Effector memory CD4-positive, alpha-beta T cell (primary cell): ENCODE results near the gene TBC1D5.
"Not testable (repeated sequence)": the region's sequence is repeated elsewhere in the genome, so short reads cannot be mapped to it uniquely, and the experiment has no call there.

ENCODE experiments used
- DNase-seq, 3 donors: peaks; one replicate each; pipeline ENCODE4 v3.0.0-alpha.2; 2020
- H3K27ac ChIP-seq: 2 replicates; pipeline ENCODE4 v1.7.0; 2013; ENCODE audit warnings: mild to moderate bottlenecking, low read length, moderate library complexity; ENCODE audit not compliant: insufficient read depth, poor library complexity, severe bottlenecking
- H3K27me3 ChIP-seq: replicated peaks from 2 replicates; pipeline ENCODE4 v1.7.0; 2013; ENCODE audit warnings: mild to moderate bottlenecking, low read length; ENCODE audit not compliant: insufficient read depth, control insufficient read depth, poor library complexity, severe bottlenecking
- H3K36me3 ChIP-seq: 2 replicates; pipeline ENCODE4 v1.7.0; 2013; ENCODE audit warnings: mild to moderate bottlenecking, low read length, moderate library complexity; ENCODE audit not compliant: control insufficient read depth, insufficient read depth
- H3K4me1 ChIP-seq: 2 replicates; pipeline ENCODE4 v1.7.0; 2013; ENCODE audit warnings: low read length, mild to moderate bottlenecking; ENCODE audit not compliant: control insufficient read depth, insufficient read depth, poor library complexity, severe bottlenecking
- H3K4me3 ChIP-seq: 2 replicates; pipeline ENCODE4 v1.7.0; 2013; ENCODE audit warnings: low read length, low read depth, mild to moderate bottlenecking; ENCODE audit not compliant: insufficient read depth, poor library complexity, severe bottlenecking
- H3K9me3 ChIP-seq: 2 replicates; pipeline ENCODE4 v1.7.0; 2013; ENCODE audit warnings: mild to moderate bottlenecking, low read length, moderate library complexity; ENCODE audit not compliant: control insufficient read depth

Gene TBC1D5

DNA sequence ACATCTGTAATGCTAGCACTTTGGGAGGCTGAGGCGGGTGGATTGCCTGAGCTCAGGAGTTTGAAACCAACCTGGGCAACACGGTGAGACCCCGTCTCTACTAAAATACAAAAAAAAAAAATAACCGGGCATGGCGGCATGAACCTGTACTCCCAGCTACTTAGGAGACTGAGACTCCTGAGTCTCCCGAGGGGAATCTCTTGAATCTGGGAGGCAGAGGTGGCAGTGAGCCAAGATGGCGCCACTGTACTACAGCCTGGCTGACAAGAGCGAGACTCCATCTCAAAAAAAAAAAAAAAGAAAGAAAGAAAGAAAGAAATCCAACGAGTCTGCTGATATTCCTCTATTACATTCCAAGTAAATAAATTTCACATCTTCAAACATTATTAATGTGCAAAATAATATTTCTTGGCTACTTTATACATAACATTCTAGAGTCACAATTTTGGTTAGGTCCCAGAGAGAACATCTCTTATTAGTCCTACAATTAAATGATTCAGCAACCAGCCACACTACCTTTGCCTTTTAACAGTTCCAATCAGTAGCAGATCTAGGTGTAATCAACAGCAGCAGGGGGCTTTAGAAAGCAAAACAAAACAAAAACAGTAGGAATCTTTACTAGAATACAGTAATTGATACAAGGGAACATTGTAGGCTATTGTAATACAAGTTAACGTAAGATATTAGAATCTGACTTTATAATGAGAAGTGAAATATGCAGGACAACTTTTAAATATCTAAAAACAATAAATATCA lies 195.8 kb downstream of the TBC1D5 start:
- H3K27ac ChIP-seq = no peak overlapping the region
- H3K4me1 ChIP-seq = no peaks in the 10 kb centered on the region
- no peaks in the 10 kb centered on the region for H3K36me3 ChIP-seq
- H3K9me3 ChIP-seq = no peaks in the 10 kb centered on the region
- no peaks in the 10 kb centered on the region for H3K27me3 ChIP-seq
- H3K4me3 ChIP-seq = no peak overlapping the region
- no peak for DNase-seq

GRCh38 chr3:17544632-17545031 lies 197.8 kb downstream of the TBC1D5 start:
- no peak for DNase-seq
- no peaks in the 10 kb centered on the region for H3K36me3 ChIP-seq
- H3K9me3 ChIP-seq = no peaks in the 10 kb centered on the region
- no peak overlapping the region for H3K4me3 ChIP-seq
- H3K27ac ChIP-seq = no peak overlapping the region
- no peaks in the 10 kb centered on the region for H3K27me3 ChIP-seq
- H3K4me1 ChIP-seq = no peaks in the 10 kb centered on the region

DNA sequence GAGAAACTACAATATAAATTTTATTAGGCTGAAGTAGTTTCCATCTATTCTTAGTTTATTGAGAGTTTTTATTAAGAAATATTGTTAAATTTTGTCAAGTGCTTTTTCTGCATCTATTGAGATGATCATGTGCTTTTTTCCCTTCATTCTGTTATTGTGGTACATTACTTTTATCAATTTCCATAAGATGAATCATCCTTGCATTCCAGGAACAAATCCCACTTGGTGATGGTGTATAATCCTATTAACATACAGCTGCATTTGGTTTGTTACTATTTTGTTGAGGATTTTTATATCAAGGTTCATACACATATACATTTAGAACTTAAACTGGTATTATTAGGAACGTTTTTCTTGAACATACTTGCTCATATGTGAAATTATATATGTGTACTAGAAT lies 199.8 kb downstream of the TBC1D5 start:
- Histone ChIP-seq H3K9me3 (no peaks in the 10 kb centered on the region), H3K4me1 (no peaks in the 10 kb centered on the region), H3K4me3 (no peak overlapping the region), H3K27ac (no peak overlapping the region), H3K27me3 (no peaks in the 10 kb centered on the region), H3K36me3 (no peaks in the 10 kb centered on the region)
- no peak for DNase-seq

DNA sequence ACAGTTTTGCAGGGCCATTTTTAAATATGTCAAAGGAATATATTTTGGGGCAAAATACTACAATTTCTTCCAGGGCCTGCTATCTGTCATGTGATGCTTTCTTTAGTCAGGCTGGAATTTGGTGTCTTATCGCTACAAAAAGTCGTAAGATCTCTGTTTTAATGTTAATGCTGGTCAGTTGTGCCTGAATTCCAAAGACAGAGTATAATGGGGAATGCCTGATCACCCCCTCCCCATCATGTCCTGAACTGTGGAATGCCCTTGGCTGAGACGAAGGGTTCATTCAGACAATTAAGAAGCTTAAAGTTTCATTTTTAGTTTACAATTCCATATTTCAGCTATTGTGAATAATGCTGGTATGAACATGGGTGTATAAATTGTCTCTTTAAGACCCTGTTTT lies 203.0 kb downstream of the TBC1D5 start:
- Histone ChIP-seq H3K27me3 (no peaks in the 10 kb centered on the region), H3K4me1 (no peaks in the 10 kb centered on the region), H3K4me3 (no peak overlapping the region), H3K27ac (no peak overlapping the region), H3K9me3 (no peaks in the 10 kb centered on the region), H3K36me3 (no peaks in the 10 kb centered on the region)
- no peak for DNase-seq

DNA sequence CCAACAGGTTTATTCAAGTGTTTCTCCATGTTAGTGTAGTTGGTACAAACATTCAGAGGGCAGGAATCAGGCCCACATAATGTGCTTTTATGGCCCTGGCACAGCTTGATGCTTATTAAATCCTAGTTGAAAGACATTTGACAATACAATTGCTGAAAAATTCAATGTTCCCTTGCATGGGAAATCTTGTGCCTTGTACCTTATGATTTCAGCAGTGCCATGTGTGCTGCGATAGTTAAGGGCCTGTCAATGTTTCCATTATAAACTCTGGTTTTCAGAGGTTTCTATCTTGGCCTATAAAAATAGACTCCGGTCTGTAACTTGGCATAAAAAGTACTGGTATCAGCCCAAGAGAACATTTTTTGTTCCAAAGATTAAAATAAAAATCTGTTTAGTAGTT lies 207.2 kb downstream of the TBC1D5 start:
- Histone ChIP-seq H3K4me3 (no peak overlapping the region), H3K4me1 (no peaks in the 10 kb centered on the region), H3K27me3 (no peaks in the 10 kb centered on the region), H3K9me3 (no peaks in the 10 kb centered on the region), H3K27ac (no peak overlapping the region), H3K36me3 (no peaks in the 10 kb centered on the region)
- DNase-seq = no peak

DNA sequence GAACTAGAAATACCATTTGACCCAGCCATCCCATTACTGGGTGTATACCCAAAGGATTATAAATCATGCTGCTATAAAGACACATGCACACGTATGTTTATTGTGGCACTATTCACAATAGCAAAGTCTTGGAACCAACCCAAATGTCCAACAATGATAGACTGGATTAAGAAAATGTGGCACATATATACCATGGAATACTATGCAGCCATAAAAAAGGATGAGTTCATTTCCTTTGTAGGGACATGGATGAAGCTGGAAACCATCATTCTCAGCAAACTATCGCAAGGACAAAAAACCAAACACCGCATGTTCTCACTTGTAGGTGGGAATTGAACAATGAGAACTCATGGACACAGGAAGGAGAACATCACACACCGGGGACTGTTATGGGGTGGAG lies 210.0 kb downstream of the TBC1D5 start:
- H3K9me3 ChIP-seq, H3K4me3 ChIP-seq, H3K27ac ChIP-seq, H3K36me3 ChIP-seq, DNase-seq, H3K27me3 ChIP-seq, H3K4me1 ChIP-seq: not testable (repeated sequence)

- Histone ChIP-seq H3K27ac (no peak overlapping the region), H3K27me3 (no peaks in the 10 kb centered on the region), H3K36me3 (no peaks in the 10 kb centered on the region), H3K9me3 (no peaks in the 10 kb centered on the region), H3K4me1 (no peaks in the 10 kb centered on the region), H3K4me3 (no peak overlapping the region)
- DNase-seq = no peak
These were observed 212.8 kb downstream of the TBC1D5 start for GRCh38 chr3:17529677-17530076.

DNA sequence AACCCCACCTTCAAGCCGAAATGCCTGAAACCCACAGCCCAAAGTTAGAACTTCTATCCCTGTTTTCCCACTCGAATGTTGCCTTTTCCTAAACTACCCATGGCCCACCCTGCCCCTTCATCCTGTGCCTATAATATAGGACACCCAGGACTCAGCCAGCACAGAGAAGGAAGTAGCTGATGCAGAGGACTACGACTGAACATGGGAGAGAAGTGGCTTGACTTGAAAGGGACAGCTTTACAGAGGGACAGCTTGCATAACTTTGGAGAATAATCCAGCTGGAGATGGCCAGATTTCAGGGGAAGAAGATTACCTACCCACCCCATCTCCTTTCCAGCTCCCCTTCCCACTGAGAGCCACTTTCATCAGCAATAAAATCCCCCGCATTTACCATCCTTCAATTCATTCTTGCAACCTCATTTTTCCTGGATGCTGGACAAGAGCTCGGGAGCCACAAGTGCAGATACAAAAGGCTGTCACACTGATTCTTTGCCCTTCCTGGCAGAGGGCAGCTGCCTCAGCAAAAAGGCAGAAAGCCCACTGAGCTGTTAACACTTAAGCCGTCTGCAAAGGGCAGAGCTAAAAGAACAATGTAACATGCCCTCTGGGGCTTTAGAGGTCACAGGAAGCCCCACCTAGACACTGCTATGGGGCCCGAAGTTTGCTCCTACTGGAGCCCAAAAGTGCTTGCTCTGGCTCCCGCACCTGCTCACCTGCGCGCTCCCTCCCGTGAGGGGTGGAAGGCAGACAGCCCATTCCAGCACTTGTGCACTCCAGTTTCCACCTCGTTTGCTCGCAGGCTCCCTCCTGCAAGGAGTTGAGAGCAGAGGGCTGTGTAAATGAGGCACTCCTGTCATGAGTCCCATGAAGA lies 224.0 kb downstream of the TBC1D5 start:
- no peak for DNase-seq
- Histone ChIP-seq H3K4me3 (no peak overlapping the region), H3K9me3 (no peaks in the 10 kb centered on the region), H3K36me3 (no peaks in the 10 kb centered on the region), H3K27me3 (no peaks in the 10 kb centered on the region), H3K27ac (no peak overlapping the region), H3K4me1 (no peaks in the 10 kb centered on the region)

DNA sequence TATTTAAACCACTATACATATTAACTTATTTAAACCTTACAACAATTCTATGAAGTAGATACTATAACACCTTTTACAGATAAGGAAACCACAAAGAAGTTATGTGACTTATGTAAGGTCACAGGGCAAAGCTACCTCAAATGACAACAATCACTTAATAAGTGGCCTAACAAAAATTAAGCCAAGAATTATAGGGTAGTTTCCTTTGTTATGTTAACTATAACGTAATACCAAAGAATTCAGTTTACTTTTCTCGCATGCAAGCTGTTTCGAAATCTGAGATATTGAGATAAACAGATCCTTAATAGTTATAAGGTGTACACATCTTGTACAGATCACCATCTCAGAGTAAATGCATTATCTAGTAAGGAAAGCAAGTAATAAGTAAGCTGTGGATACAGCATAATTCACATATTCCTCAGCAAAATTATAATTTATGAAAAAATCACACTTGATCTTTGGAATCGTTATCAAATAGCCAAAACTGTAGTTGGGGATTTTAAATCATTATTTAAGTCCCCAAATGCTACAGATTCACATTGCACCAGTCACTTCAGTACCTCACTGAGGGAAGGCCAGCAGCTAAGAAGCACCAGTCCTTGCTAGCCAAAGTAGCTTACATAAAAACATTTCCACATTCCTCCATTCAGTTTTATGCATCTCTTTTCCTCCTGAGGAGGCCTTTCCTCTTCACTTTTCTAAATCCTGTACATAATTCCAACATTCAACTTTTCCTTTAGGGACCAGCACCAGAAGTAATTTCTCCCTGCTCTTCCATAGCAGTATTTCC lies 226.8 kb downstream of the TBC1D5 start:
- Histone ChIP-seq H3K27me3 (no peaks in the 10 kb centered on the region), H3K4me1 (no peaks in the 10 kb centered on the region), H3K27ac (no peak overlapping the region), H3K36me3 (no peaks in the 10 kb centered on the region), H3K4me3 (no peak overlapping the region), H3K9me3 (no peaks in the 10 kb centered on the region)
- no peak for DNase-seq

GRCh38 chr3:17514597-17514996 lies 227.8 kb downstream of the TBC1D5 start:
- H3K4me1 ChIP-seq = no peaks in the 10 kb centered on the region
- no peak overlapping the region for H3K4me3 ChIP-seq
- H3K36me3 ChIP-seq = no peaks in the 10 kb centered on the region
- DNase-seq = no peak
- no peaks in the 10 kb centered on the region for H3K9me3 ChIP-seq
- no peaks in the 10 kb centered on the region for H3K27me3 ChIP-seq
- no peak overlapping the region for H3K27ac ChIP-seq
